ENCODE measurements around the gene FBXO42.
"Not testable (repeated sequence)": the region's sequence is repeated elsewhere in the genome, so short reads cannot be mapped to it uniquely, and the experiment has no call there.

The FBXO42 gene

DNA sequence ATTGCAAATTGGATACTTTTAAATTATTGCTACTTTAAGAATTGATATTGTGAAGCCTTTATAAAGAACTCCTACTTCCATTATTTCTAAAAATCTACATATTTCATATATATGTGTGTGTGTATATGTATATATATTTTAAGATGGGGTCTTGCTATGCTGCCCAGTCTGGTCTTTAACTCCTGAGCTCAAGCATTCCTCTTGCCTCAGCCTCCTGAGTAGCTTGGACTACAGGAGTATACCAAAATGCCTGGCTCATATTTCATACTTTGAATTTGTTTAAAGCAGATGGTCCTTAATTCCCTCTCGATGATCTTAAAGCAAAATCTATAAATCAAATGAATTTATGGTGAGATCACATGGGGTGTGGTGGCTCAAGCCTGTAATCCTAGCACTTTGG is 90.2 kb downstream of the FBXO42 start:
- DNase-seq (ENCODE audit: low read depth) = no peak
- TF ChIP-seq, protein P1, sequence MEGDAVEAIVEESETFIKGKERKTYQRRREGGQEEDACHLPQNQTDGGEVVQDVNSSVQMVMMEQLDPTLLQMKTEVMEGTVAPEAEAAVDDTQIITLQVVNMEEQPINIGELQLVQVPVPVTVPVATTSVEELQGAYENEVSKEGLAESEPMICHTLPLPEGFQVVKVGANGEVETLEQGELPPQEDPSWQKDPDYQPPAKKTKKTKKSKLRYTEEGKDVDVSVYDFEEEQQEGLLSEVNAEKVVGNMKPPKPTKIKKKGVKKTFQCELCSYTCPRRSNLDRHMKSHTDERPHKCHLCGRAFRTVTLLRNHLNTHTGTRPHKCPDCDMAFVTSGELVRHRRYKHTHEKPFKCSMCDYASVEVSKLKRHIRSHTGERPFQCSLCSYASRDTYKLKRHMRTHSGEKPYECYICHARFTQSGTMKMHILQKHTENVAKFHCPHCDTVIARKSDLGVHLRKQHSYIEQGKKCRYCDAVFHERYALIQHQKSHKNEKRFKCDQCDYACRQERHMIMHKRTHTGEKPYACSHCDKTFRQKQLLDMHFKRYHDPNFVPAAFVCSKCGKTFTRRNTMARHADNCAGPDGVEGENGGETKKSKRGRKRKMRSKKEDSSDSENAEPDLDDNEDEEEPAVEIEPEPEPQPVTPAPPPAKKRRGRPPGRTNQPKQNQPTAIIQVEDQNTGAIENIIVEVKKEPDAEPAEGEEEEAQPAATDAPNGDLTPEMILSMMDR (IDR thresholded peaks at IDR 0.05; ENCODE audit: low read depth, low read length, missing control alignments) = no peak
- H3K4me3 ChIP-seq (ENCODE audit: low read depth, low read length) = no peak overlapping the region

DNA sequence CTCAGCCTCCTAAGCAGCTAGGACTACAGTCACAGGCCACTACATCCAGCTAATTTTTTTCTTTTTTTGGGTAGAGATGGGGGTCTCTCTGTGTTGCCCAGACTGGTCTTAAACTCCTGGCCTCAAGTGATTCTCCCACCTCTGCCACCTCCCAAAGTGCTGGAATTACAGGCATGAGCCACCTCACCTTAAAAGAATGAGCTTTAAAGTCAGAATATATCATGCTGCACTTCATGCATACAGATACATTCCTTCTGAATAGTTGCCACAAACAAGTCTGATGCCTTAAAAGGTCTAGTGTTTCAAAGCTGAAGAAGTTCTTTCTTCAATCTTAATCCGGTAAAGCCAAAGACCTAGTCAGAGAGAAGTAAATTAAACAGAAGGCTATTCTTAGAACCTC is 91.5 kb downstream of the FBXO42 start:
- H3K4me3 ChIP-seq (ENCODE audit: low read depth, low read length) = no peak overlapping the region
- TF ChIP-seq, protein P1 (IDR thresholded peaks at IDR 0.05; ENCODE audit: low read depth, low read length, missing control alignments) = no peak
- no peak for DNase-seq (ENCODE audit: low read depth)

DNA sequence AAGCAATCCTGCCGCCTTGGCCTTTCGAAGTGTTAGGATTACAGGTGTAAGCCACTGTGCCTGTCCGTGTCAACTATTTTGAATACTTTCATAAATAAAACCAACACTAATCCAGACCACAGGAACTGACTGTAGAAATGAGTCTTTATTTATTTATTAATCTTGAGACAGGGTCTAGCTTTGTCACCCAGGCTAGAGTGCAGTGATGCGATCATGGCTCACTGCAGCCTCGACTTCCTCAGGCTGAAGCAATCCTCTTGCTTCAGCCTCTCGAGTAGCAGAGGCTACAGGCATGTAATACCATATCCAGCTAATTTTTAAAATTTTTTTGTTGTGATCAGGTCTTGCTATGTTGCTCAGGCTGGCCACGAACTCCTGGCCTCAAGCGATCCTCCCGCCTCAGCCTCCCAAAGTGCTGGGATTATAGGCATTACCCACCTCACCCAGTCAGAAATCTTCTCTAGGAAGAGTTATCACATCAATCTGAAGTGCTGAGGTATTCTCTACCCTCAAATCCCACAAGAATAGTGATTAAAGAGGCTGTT is 93.6 kb downstream of the FBXO42 start:
- TF ChIP-seq, protein P1 (IDR thresholded peaks at IDR 0.05; ENCODE audit: low read depth, low read length, missing control alignments) = no peak
- no peak for DNase-seq (ENCODE audit: low read depth)
- H3K4me3 ChIP-seq (ENCODE audit: low read depth, low read length) = no peak overlapping the region

GRCh38 chr1:16257968-16258367 is 94.3 kb downstream of the FBXO42 start:
- TF ChIP-seq, protein P1 (IDR thresholded peaks at IDR 0.05; ENCODE audit: low read depth, low read length, missing control alignments) = no peak
- no peak overlapping the region for H3K4me3 ChIP-seq (ENCODE audit: low read depth, low read length)
- no peak for DNase-seq (ENCODE audit: low read depth)

DNA sequence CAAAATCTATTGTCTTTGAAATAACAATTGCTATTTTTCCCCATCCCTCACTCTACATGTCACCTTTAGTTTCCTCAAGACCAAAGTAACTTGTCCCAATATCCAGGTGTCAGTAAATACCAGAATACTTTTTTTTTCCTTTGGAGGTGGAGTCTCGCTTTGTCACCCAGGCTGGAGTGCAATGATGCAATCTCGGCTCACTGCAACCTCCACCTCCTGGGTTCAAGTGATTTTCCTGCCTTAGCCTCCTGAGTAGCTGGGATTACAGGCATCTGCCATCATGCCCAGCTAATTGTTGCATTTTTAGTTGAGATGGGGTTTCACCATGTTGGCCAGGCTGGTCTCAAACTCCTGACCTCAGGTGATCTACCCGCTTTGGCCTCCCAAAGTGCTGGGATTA is 94.7 kb downstream of the FBXO42 start:
- not testable (repeated sequence) for H3K4me3 ChIP-seq (ENCODE audit: low read depth, low read length); DNase-seq (ENCODE audit: low read depth)

DNA sequence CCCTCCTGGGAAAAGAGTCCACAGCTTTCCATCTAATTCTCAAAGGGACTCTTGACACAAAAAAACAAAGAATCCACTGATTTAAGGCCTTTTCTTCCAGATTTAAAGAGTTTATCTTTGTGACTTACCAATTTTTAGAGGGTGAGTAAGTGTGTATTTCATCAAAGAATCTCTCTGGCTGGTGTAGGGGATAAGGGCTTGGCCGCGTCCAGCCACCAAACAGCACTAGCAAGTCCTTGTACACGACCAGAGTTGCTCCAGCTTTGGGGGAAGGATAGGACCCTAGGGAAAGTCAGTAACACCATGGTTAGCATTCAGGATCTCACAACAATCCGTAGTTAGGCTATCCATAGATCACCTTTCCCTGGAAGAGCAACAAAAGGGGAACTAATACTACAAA is 95.8 kb downstream of the FBXO42 start:
- TF ChIP-seq, protein P1 (IDR thresholded peaks at IDR 0.05; ENCODE audit: low read depth, low read length, missing control alignments) = no peak
- DNase-seq (ENCODE audit: low read depth) = no peak
- H3K4me3 ChIP-seq (ENCODE audit: low read depth, low read length) = no peak overlapping the region

- DNase-seq (ENCODE audit: low read depth) = no peak
- TF ChIP-seq, protein P1 (IDR thresholded peaks at IDR 0.05; ENCODE audit: low read depth, low read length, missing control alignments) = no peak
These were observed 97.9 kb downstream of the FBXO42 start for GRCh38 chr1:16254263-16254928.

More at GRCh38 chr1:16254263-16254928, 97.9 kb downstream of the FBXO42 start:
- H3K4me3 ChIP-seq (ENCODE audit: low read depth, low read length) = no peak overlapping the region

All from GM12864 (cell line).